ENCODE measurements around the gene NAP1L3. TPM values are rescaled to one million over a fixed set of nuclear protein-coding genes. Genes with fewer than 3 reads are reported as not detected.

Gene NAP1L3
- total and polyA plus RNA-seq, 8 donors: 0.29 to 7.2 (median 1.7) TPM; not detected in 2

GRCh38 chrX:93695981-93696380, 22.6 kb upstream of the NAP1L3 start:
- WGBS, 5 donors: 84 to 94% (median 90%) methylated on average over 5 to 6 of the region's 6 CpGs
- H3K27me3 ChIP-seq: no peaks in the 10 kb centered on the region
- H3K4me1 ChIP-seq: no peaks in the 10 kb centered on the region
- no peaks in the 10 kb centered on the region for H3K36me3 ChIP-seq
- TF ChIP-seq POLR2A (IDR thresholded peaks at IDR 0.05) (no peak), POLR2AphosphoS5 (IDR thresholded peaks at IDR 0.05) (no peak), CTCF (IDR thresholded peaks at IDR 0.05) (no peak), EP300 (IDR thresholded peaks at IDR 0.05) (no peak)
- H3K9me3 ChIP-seq: no peaks in the 10 kb centered on the region
- intact Hi-C loops (cut with DNase I; ENCODE audit: low total_unique reads): no loop called here
- no peak overlapping the region for H3K27ac ChIP-seq
- H3K4me3 ChIP-seq: no peak overlapping the region
- DNase-seq: no peak

- no peak for TF ChIP-seq CTCF (IDR thresholded peaks at IDR 0.05)
- no peak for TF ChIP-seq POLR2A (IDR thresholded peaks at IDR 0.05)
- no peak for TF ChIP-seq POLR2AphosphoS5 (IDR thresholded peaks at IDR 0.05)
- TF ChIP-seq EP300 (IDR thresholded peaks at IDR 0.05): no peak
- Histone ChIP-seq H3K4me1 (peaks cover 0 to 18% (median 0%) of the 10 kb centered on the region in 4 donors), H3K27me3 (peaks cover 0 to 18% (median 0%) of the 10 kb centered on the region in 3 donors), H3K27ac (peak within 1 kb of the TSS; percentile 41 to 79 (median 58)), H3K4me3 (peak within 1 kb of the TSS; percentile 54 to 62 (median 57)), H3K9me3 (no peaks in the 10 kb centered on the region), H3K36me3 (no peaks in the 10 kb centered on the region)
- DNase-seq: peak in 1 of 2 donors; percentile 52
- 1 to 9% (median 6%) methylated on average over 11 of the region's 11 CpGs for WGBS, 5 donors
- intact Hi-C loops (cut with DNase I; ENCODE audit: low total_unique reads): no loop called here
Observed at GRCh38 chrX:93673869-93674271, 492 bp upstream of the NAP1L3 start, which contains the start of gene FAM133A. Gene FAM133A, plus strand, starts transcription at chrX:93674206. Its CDS starts 35,214 bp downstream, at chrX:93709420.

- H3K27me3 ChIP-seq: no peaks in the 10 kb centered on the region
- TF ChIP-seq EP300 (IDR thresholded peaks at IDR 0.05) (no peak), POLR2AphosphoS5 (IDR thresholded peaks at IDR 0.05) (no peak), POLR2A (IDR thresholded peaks at IDR 0.05) (no peak), CTCF (IDR thresholded peaks at IDR 0.05) (no peak)
- 87 to 93% (median 88%) methylated on average over 5 to 7 of the region's 7 CpGs for WGBS, 5 donors
- H3K4me1 ChIP-seq: no peaks in the 10 kb centered on the region
- H3K9me3 ChIP-seq: no peaks in the 10 kb centered on the region
- H3K36me3 ChIP-seq: no peaks in the 10 kb centered on the region
- no peak overlapping the region for H3K27ac ChIP-seq
- intact Hi-C loops (cut with DNase I; ENCODE audit: low total_unique reads): no loop called here
- no peak overlapping the region for H3K4me3 ChIP-seq
- no peak for DNase-seq
Observed at GRCh38 chrX:93660575-93660974, 12.8 kb downstream of the NAP1L3 start.

GRCh38 chrX:93649381-93649780, 24.0 kb downstream of the NAP1L3 start:
- Histone ChIP-seq H3K27ac (no peak overlapping the region), H3K9me3 (peaks cover 0 to 20% (median 6%) of the 10 kb centered on the region in 4 donors), H3K4me1 (no peaks in the 10 kb centered on the region), H3K27me3 (no peaks in the 10 kb centered on the region), H3K36me3 (no peaks in the 10 kb centered on the region), H3K4me3 (no peak overlapping the region)
- intact Hi-C loops (cut with DNase I; ENCODE audit: low total_unique reads): no loop called here
- no peak for DNase-seq
- TF ChIP-seq CTCF (IDR thresholded peaks at IDR 0.05): no peak
- no peak for TF ChIP-seq POLR2AphosphoS5 (IDR thresholded peaks at IDR 0.05)
- no peak for TF ChIP-seq POLR2A (IDR thresholded peaks at IDR 0.05)
- WGBS, 5 donors: 67 to 91% (median 78%) methylated on average over 1 of the region's 1 CpG
